Measurements from ENCODE around the gene RBBP4.

DNA sequence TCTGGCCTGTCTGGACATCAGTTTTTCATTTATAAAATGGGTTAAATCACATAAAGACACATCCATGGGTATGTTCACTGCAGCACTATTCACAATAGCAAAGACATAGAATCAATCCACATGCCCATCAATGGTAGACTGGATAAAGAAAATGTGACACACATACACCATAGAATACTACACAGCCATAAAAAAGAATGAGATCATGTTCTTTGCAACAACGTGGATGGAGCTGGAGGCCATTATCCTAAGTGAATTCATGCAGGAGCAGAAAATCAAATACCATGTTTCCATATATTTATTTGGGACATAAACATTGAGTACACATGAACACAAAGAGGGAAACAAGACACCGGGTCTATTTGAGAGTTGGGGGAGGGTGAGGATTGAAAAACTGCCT, 28.8 kb upstream of the RBBP4 start:
- no peak for TF ChIP-seq EZH2 (IDR thresholded peaks at IDR 0.05; ENCODE audit: insufficient read depth, low read length)
- TF ChIP-seq, protein P1, sequence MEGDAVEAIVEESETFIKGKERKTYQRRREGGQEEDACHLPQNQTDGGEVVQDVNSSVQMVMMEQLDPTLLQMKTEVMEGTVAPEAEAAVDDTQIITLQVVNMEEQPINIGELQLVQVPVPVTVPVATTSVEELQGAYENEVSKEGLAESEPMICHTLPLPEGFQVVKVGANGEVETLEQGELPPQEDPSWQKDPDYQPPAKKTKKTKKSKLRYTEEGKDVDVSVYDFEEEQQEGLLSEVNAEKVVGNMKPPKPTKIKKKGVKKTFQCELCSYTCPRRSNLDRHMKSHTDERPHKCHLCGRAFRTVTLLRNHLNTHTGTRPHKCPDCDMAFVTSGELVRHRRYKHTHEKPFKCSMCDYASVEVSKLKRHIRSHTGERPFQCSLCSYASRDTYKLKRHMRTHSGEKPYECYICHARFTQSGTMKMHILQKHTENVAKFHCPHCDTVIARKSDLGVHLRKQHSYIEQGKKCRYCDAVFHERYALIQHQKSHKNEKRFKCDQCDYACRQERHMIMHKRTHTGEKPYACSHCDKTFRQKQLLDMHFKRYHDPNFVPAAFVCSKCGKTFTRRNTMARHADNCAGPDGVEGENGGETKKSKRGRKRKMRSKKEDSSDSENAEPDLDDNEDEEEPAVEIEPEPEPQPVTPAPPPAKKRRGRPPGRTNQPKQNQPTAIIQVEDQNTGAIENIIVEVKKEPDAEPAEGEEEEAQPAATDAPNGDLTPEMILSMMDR (IDR thresholded peaks at IDR 0.05; ENCODE audit: insufficient read depth, low read depth, low read length), result no peak
